Ascending aorta (tissue), 2 donors: ENCODE results near the gene ZNF488. TPM values are rescaled to one million over a fixed set of nuclear protein-coding genes. Genes with fewer than 3 reads are reported as not detected.

Source experiments
- DNase-seq, 2 donors: peaks; one replicate each; pipeline ENCODE4 v3.0.0-alpha.2; 2019; ENCODE audit warnings: low spot score in 2 of 2
- H3K27ac ChIP-seq, 2 donors: fragments of 200-600 bp; sonication (generic); one replicate each; pipeline ENCODE4 v1.5.1; 2016 to 2017; ENCODE audit warnings: mild to moderate bottlenecking in 1 of 2
- H3K27me3 ChIP-seq: fragments of 200-600 bp; sonication (generic); one replicate; pipeline ENCODE4 v1.5.1; 2017
- H3K36me3 ChIP-seq, 2 donors: fragments of 200-600 bp; sonication (generic); one replicate each; pipeline ENCODE4 v1.5.1; 2016
- H3K4me1 ChIP-seq, 2 donors: fragments of 200-600 bp; sonication (generic); one replicate each; pipeline ENCODE4 v1.5.1; 2016 to 2017; ENCODE audit warnings: mild to moderate bottlenecking in 1 of 2
- H3K4me3 ChIP-seq, 2 donors: fragments of 200-600 bp; sonication (generic); one replicate each; pipeline ENCODE4 v1.5.1; 2016 to 2017; ENCODE audit warnings: mild to moderate bottlenecking in 1 of 2
- H3K9me3 ChIP-seq, 2 donors: fragments of 200-600 bp; sonication (generic); one replicate each; pipeline ENCODE4 v1.5.1; 2016
- CTCF ChIP-seq, 3 experiments: fragments of 200-600 bp in 2 of 3; fragments of 450-650 bp in 1 of 3; sonication (generic) in 2 of 3; IDR thresholded peaks; one replicate each; pipeline ENCODE4 v1.5.1; 2016 to 2019; ENCODE audit warnings: antibody characterized with exemption in 3 of 3, mild to moderate bottlenecking in 1 of 3, moderate library complexity in 1 of 3
- intact Hi-C: fragments of 100-400 bp; cut with DNase I; formaldehyde crosslinking; loops from one replicate; pipeline ENCODE4 v1.15.1; 2023
- total RNA-seq: library from RNA; depleted of rRNA; stranded (reverse); fragments of >200 nt; gene quantifications from one replicate; pipeline ENCODE4 v1.1.0, GENCODE V29; 2016

ZNF488 gene
- total RNA-seq, 1 donor from 2014 or later = not detected

DNA sequence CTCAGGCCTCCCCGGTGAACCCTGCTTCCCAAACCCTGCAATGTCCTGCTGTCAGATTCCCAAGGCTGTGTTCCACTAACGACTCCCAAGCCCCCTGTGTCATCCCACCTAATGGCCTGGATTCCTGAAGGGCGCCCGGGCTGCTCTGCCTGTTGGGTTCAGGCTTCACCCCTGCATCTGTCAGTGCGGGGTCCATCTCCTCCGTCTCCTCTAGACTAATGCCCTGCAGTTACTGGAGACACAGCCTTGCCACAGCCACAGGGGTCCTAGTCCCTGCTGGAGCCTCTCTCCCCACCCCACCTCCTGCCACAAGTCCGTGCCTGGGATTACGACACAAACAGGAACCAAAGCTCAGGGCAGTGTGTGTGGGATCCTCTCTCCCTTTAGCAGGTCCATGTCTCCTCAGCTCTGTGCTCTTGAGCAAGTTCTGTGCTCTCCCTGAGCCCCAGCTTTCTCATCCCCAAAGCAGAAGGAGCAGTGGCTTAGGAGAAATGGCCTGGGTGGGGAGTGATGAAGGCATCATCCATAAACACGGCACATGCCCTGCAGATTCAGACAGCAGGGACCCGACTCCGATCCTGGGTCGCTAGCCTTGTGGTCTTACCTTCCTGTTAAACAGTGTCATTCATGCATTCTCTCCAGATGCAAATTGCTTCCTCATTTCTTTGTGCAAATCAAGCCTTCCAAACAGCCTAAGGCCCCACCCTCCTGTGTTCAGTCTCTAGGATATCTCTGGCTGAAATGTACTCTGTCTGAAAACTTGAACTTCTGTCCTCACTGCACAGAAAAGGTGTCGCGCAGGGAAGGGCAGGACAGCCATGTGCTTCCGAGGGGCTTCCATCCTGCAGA lies 44.1 kb downstream of the ZNF488 start:
- no peak overlapping the region for H3K4me3 ChIP-seq
- no peak overlapping the region for H3K27ac ChIP-seq
- DNase-seq = no peak
- H3K27me3 ChIP-seq = no peaks in the 10 kb centered on the region
- intact Hi-C loops = loop anchor here (1.0 kb wide), 1 partner anchor 316 kb away; no protein-coding TSS in a partner anchor
- no peaks in the 10 kb centered on the region for H3K9me3 ChIP-seq
- no peaks in the 10 kb centered on the region for H3K36me3 ChIP-seq
- H3K4me1 ChIP-seq = no peaks in the 10 kb centered on the region
- TF ChIP-seq CTCF (IDR thresholded peaks at IDR 0.05) = no peak

- TF ChIP-seq CTCF (IDR thresholded peaks at IDR 0.05) = no peak
- no peaks in the 10 kb centered on the region for H3K9me3 ChIP-seq
- H3K27me3 ChIP-seq = no peaks in the 10 kb centered on the region
- no peaks in the 10 kb centered on the region for H3K36me3 ChIP-seq
- no peak overlapping the region for H3K4me3 ChIP-seq
- intact Hi-C loops = no loop called here
- no peaks in the 10 kb centered on the region for H3K4me1 ChIP-seq
- DNase-seq = no peak
- no peak overlapping the region for H3K27ac ChIP-seq
Measured at GRCh38 chr10:47339186-47339735, 44.8 kb downstream of the ZNF488 start.

DNA sequence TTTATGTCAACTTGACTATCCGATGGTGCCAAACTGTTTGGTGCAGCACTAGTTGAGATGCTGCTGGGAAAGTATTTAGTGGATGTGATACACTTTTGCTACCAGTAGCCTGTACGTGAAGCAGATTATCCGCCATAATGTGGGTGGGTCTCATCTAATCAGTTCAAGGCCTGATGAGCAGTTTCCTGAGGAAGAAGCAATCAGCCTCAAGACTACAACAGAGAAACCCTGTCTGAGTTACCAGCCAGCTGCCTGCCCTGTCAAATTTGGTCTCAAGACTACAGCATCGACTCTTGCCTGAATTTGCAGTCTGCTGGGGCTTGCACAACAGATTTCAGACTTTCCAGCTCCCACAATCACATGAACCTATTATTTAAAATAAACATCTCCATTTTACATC lies 46.8 kb downstream of the ZNF488 start:
- Histone ChIP-seq H3K36me3 (no peaks in the 10 kb centered on the region), H3K4me3 (no peak overlapping the region), H3K4me1 (no peaks in the 10 kb centered on the region), H3K27ac (no peak overlapping the region), H3K27me3 (no peaks in the 10 kb centered on the region), H3K9me3 (no peaks in the 10 kb centered on the region)
- intact Hi-C loops = no loop called here
- TF ChIP-seq CTCF (IDR thresholded peaks at IDR 0.05) = no peak
- peak in 1 of 2 donors; percentile 4 for DNase-seq

DNA sequence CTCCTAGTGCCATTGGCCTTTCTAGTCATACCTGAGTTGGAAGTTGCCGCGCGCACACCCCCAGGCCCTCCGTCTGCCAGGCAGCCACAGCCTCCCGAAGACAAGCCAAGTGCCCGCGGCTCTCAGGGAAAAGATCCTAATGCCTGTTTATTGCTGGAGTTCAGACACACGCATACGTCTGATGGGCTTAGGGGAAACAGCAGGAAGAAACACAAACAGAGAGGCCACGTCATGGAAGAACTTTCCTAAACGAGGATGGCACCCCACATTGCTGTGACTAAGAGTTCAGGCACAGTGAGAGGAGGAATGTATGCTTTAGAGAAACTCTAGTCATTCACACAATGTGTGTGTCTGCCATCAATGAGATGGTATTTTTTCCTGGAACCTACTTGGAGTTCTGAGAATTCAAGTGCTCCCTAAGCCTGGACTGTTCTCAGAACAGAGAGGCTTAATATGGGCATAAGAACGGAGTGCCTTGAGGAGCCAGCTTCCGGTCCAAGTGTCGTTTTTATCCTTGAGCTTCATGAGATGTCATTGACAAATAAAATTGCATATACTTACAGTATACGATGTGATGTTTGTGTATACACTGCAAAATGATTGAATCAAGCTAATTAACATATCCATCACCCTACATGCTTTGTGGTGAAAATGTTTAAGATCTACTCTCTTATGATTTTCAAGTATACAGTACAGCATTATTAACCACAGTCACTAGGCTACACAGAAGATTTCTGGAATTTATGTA lies 47.5 kb downstream of the ZNF488 start:
- H3K9me3 ChIP-seq = no peaks in the 10 kb centered on the region
- H3K36me3 ChIP-seq = no peaks in the 10 kb centered on the region
- intact Hi-C loops = no loop called here
- DNase-seq = peak in 1 of 2 donors; percentile 40
- H3K4me3 ChIP-seq = no peak overlapping the region
- H3K27me3 ChIP-seq = no peaks in the 10 kb centered on the region
- TF ChIP-seq CTCF (IDR thresholded peaks at IDR 0.05) = no peak
- H3K27ac ChIP-seq = no peak overlapping the region
- no peaks in the 10 kb centered on the region for H3K4me1 ChIP-seq

DNA sequence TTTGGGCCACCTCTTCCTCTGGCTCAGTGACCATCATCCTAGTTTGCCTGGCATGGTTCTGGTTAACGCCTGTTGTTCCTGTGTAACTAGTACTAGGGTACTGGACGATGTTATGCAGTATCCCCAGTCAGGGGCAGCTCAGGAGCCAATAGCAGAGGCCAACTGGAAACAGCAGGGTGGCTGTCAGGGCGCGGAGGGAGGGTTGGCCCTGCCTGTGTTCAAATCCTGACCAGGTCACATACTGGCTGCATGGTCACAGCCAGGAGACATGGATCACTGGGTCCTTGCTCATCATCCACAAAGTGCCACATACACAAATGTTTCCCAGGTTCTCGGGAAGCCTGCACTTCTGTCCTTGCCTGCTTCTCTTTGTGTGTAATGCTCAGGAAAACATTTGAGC lies 48.2 kb downstream of the ZNF488 start:
- intact Hi-C loops = no loop called here
- H3K27me3 ChIP-seq = no peaks in the 10 kb centered on the region
- H3K4me1 ChIP-seq = no peaks in the 10 kb centered on the region
- peak in 1 of 2 donors; percentile 22 for DNase-seq
- H3K36me3 ChIP-seq = no peaks in the 10 kb centered on the region
- H3K27ac ChIP-seq = no peak overlapping the region
- H3K9me3 ChIP-seq = no peaks in the 10 kb centered on the region
- no peak overlapping the region for H3K4me3 ChIP-seq
- TF ChIP-seq CTCF (IDR thresholded peaks at IDR 0.05) = no peak
